IgD-negative memory B cell (primary cell): ENCODE data around the gene RAPGEF1. TPM values are rescaled to one million over a fixed set of nuclear protein-coding genes. Genes with fewer than 3 reads are reported as not detected.

Experiments used
- H3K27ac Mint-ChIP-seq, 3 donors: one replicate each; pipeline ENCODE4 v1.8.0; 2020 to 2022; ENCODE audit warnings: mild to moderate bottlenecking in 3 of 3, mixed read lengths in 3 of 3, moderate library complexity in 1 of 3
- H3K27me3 Mint-ChIP-seq: one replicate; pipeline ENCODE4 v1.8.0; 2021; ENCODE audit warnings: mixed read lengths
- H3K36me3 Mint-ChIP-seq: one replicate; pipeline ENCODE4 v1.8.0; 2020; ENCODE audit warnings: mild to moderate bottlenecking, mixed read lengths
- H3K4me1 Mint-ChIP-seq, 3 donors: one replicate each; pipeline ENCODE4 v1.8.0; 2020 to 2022; ENCODE audit warnings: mixed read lengths in 3 of 3, mild to moderate bottlenecking in 1 of 3
- H3K4me3 Mint-ChIP-seq, 4 donors: one replicate each; pipeline ENCODE4 v1.8.0; 2020 to 2022; ENCODE audit warnings: mild to moderate bottlenecking in 4 of 4, mixed read lengths in 4 of 4, moderate library complexity in 3 of 4
- H3K9me3 Mint-ChIP-seq, 3 donors: one replicate each; pipeline ENCODE4 v1.8.0; 2020 to 2021; ENCODE audit warnings: mixed read lengths in 3 of 3, mild to moderate bottlenecking in 1 of 3
- polyA plus RNA-seq: library from polyadenylated mRNA; unstranded; fragments of 300-500 nt; fragmentation: Illumina TruSeq; gene quantifications from one replicate; pipeline ENCODE4 v1.2.3, GENCODE V29; 2021

The RAPGEF1 gene
- polyA plus RNA-seq, 1 donor from 2014 or later: 40.8 TPM

- H3K36me3 Mint-ChIP-seq: no peaks in the 10 kb centered on the region
- H3K27me3 Mint-ChIP-seq: no peaks in the 10 kb centered on the region
- peak overlapping the region in 1 of 3 donors; percentile 87 for H3K27ac Mint-ChIP-seq
- peak overlapping the region in 3 of 4 donors; percentile 79 to 88 (median 87) for H3K4me3 Mint-ChIP-seq
- peaks cover 5 to 10% (median 9%) of the 10 kb centered on the region in 3 donors for H3K4me1 Mint-ChIP-seq
- H3K9me3 Mint-ChIP-seq: no peaks in the 10 kb centered on the region
Measured at GRCh38 chr9:131530546-131530919, 209.3 kb downstream of the RAPGEF1 start.

- Mint-ChIP-seq H3K4me3 (peak overlapping the region; percentile 53 to 88 (median 83)), H3K36me3 (no peaks in the 10 kb centered on the region), H3K4me1 (peaks cover 5 to 10% (median 9%) of the 10 kb centered on the region in 3 donors), H3K27ac (peak overlapping the region in 2 of 3 donors; percentile 56 to 87), H3K9me3 (no peaks in the 10 kb centered on the region), H3K27me3 (no peaks in the 10 kb centered on the region)
Measured at GRCh38 chr9:131529597-131530545, 210.0 kb downstream of the RAPGEF1 start.

DNA sequence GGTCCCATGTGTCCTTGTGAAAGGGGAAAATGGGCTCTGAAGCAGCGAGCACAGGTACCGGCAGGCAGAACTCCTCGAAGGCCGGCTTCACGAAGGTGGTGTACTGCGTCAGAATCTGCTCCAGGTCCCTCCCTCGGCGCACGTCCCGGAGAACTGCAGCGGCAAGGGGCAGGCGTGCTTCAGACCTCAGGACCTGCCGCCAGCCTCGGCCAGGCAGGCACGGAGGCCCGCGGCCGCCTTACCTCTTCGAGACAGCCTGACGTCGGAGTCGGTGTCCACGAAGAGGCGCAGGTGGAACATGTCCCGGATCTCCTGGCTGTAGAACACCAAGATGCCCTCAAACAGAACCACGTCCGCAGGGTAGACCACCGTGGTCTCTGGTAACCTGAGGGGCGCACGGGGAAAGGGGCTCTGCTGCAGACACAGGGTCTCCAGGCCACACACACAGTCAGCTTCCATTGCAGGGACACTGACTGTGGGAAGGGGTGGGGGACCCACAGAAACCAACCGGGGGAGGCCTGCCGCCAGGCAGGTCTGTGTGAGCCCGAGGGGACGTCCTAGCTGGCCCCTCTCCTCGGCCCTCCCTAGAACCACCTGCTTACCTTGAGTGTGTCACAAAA, 210.9 kb downstream of the RAPGEF1 start:
- Mint-ChIP-seq H3K4me1 (peaks cover 0 to 6% (median 6%) of the 10 kb centered on the region in 3 donors), H3K4me3 (peak overlapping the region in 2 of 4 donors; percentile 68 to 84), H3K9me3 (no peaks in the 10 kb centered on the region), H3K27ac (peak overlapping the region in 1 of 3 donors; percentile 56), H3K27me3 (no peaks in the 10 kb centered on the region), H3K36me3 (peaks cover 5% of the 10 kb centered on the region)

DNA sequence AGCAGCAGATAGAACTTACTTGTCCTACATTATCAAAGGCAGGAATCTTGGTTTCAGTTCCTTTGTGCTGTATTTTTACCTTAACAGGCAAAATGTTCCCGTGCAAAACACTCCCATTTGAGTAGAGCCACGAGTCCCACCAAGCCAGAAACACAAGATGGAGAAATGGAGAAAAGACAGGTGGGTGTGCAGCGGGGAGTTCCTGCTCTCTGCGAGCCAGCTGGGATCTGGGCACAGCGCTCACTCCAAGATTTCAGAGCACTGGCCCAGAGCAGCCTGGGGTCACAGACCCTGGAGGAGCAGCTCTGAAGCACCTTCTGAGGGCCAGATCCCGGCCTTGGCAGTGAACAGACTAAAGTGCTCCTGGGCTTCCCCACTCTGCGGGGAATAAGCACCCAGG, 211.7 kb downstream of the RAPGEF1 start:
- Mint-ChIP-seq H3K4me3 (peak overlapping the region; percentile 34 to 84 (median 66)), H3K27ac (no peak overlapping the region), H3K36me3 (peaks cover 5% of the 10 kb centered on the region), H3K4me1 (peaks cover 0 to 6% (median 6%) of the 10 kb centered on the region in 3 donors), H3K27me3 (no peaks in the 10 kb centered on the region), H3K9me3 (no peaks in the 10 kb centered on the region)

Other genes with a start within 250 kb of the RAPGEF1 start
- 5.1 TPM for gene POMT1, start 237.2 kb downstream of the RAPGEF1 start, polyA plus RNA-seq
- 26.2 TPM for gene UCK1, start 208.8 kb downstream of the RAPGEF1 start, polyA plus RNA-seq
- gene PRRT1B, start 194.6 kb downstream of the RAPGEF1 start, polyA plus RNA-seq: not detected